NB4 (cell line): ENCODE data around the gene GPR108.

Experiments used
- DNase-seq: peaks from one replicate; pipeline ENCODE4 v3.0.0; 2010; ENCODE audit warnings: low read depth
- H3K4me3 ChIP-seq: one replicate; pipeline ENCODE4 v1.5.1; 2011; ENCODE audit warnings: mild to moderate bottlenecking, low read depth, low read length, moderate library complexity
- CTCF ChIP-seq: IDR thresholded peaks from one replicate; pipeline ENCODE4 v1.5.1; 2012; ENCODE audit warnings: low read depth, low read length
- MAX ChIP-seq: IDR thresholded peaks from 2 replicates; pipeline ENCODE4 v1.6.1; 2011; ENCODE audit warnings: low read depth, low read length
- MYC ChIP-seq: IDR thresholded peaks from 2 replicates; pipeline ENCODE4 v1.6.1; 2011; ENCODE audit warnings: low read depth, low read length
- POLR2A ChIP-seq: IDR thresholded peaks from 2 replicates; pipeline ENCODE4 v1.6.1; 2011; ENCODE audit warnings: mild to moderate bottlenecking; ENCODE audit not compliant: insufficient read length; ENCODE audit errors: extremely low read depth

The GPR108 gene

GRCh38 chr19:6733338-6734095, 3.9 kb downstream of the GPR108 start:
- peak; percentile 18 for DNase-seq
- TF ChIP-seq CTCF (peak; percentile 16), POLR2A (no peak)
- H3K4me3 ChIP-seq = no peak overlapping the region

GRCh38 chr19:6732803-6733337, 4.5 kb downstream of the GPR108 start:
- no peak for DNase-seq
- TF ChIP-seq MAX (no peak), POLR2A (no peak), CTCF (no peak), MYC (no peak)
- H3K4me3 ChIP-seq = no peak overlapping the region

GRCh38 chr19:6731822-6732221, 5.6 kb downstream of the GPR108 start:
- no peak overlapping the region for H3K4me3 ChIP-seq
- DNase-seq = no peak
- TF ChIP-seq POLR2A (no peak), MAX (no peak), MYC (no peak), CTCF (no peak)

GRCh38 chr19:6730941-6731670, 6.3 kb downstream of the GPR108 start:
- no peak for DNase-seq
- no peak overlapping the region for H3K4me3 ChIP-seq
- no peak for TF ChIP-seq CTCF

GRCh38 chr19:6730153-6730804, 7.1 kb downstream of the GPR108 start:
- TF ChIP-seq MYC (no peak), CTCF (no peak), POLR2A (no peak), MAX (no peak)
- peak; percentile 37 for DNase-seq
- H3K4me3 ChIP-seq = no peak overlapping the region
